Subcutaneous adipose tissue (tissue), 4 donors: Measurements from ENCODE around the gene STAMBPL1. TPM values are rescaled to one million over a fixed set of nuclear protein-coding genes. Genes with fewer than 3 reads are reported as not detected.

Experiments used
- CTCF ChIP-seq: fragments of 450-650 bp; IDR thresholded peaks from one replicate; pipeline ENCODE4 v1.5.1; 2016; ENCODE audit warnings: low read depth, mild to moderate bottlenecking, control low read depth, antibody characterized with exemption, moderate library complexity
- total RNA-seq, 4 donors: library from RNA; depleted of rRNA; stranded (reverse); fragments of >200 nt; gene quantifications; one replicate each; pipeline ENCODE4 v1.1.0, GENCODE V29; 2016

Gene STAMBPL1
- total RNA-seq, 4 donors from 2014 or later: 7.5 to 31.3 (median 14.8) TPM

GRCh38 chr10:88954458-88955083, 74.5 kb downstream of the STAMBPL1 start:
- no peak for TF ChIP-seq CTCF

- TF ChIP-seq CTCF: no peak
Observed at GRCh38 chr10:88957381-88957780, 77.3 kb downstream of the STAMBPL1 start.

- no peak for TF ChIP-seq CTCF
Observed at GRCh38 chr10:88958721-88959120, 78.7 kb downstream of the STAMBPL1 start.

- TF ChIP-seq CTCF: no peak
Observed at GRCh38 chr10:88960802-88961201, 80.8 kb downstream of the STAMBPL1 start.

- no peak for TF ChIP-seq CTCF
Observed at GRCh38 chr10:88961266-88961665, 81.2 kb downstream of the STAMBPL1 start.

- no peak for TF ChIP-seq CTCF
Observed at GRCh38 chr10:88962336-88962735, 82.3 kb downstream of the STAMBPL1 start.

- TF ChIP-seq CTCF: no peak
Observed at GRCh38 chr10:88963318-88963717, 83.3 kb downstream of the STAMBPL1 start.
